HG02642 (cell line): ENCODE data around the gene SAMHD1.
"Not testable (repeated sequence)": the region's sequence is repeated elsewhere in the genome, so short reads cannot be mapped to it uniquely, and the experiment has no call there.

Source experiments
- ATAC-seq: cut with Tn5 transposase; IDR thresholded peaks from one replicate; pipeline ENCODE4 v1.9.1; 2021; ENCODE audit warnings: mild to moderate bottlenecking; ENCODE audit not compliant: unreplicated experiment, poor library complexity

SAMHD1 gene

GRCh38 chr20:36875702-36876472, 75.6 kb downstream of the SAMHD1 start, which contains the start of gene TLDC2:
Gene TLDC2, plus strand, starts transcription at chr20:36876138. Its CDS starts 37 bp downstream, at chr20:36876175.
- ATAC-seq = no peak

- not testable (repeated sequence) for ATAC-seq
Measured at GRCh38 chr20:36875093-36875492, 76.4 kb downstream of the SAMHD1 start.

- ATAC-seq = no peak
Measured at GRCh38 chr20:36873498-36874189, 77.9 kb downstream of the SAMHD1 start.

GRCh38 chr20:36872852-36873251, 78.7 kb downstream of the SAMHD1 start:
- ATAC-seq = no peak

GRCh38 chr20:36871640-36872570, 79.6 kb downstream of the SAMHD1 start:
- ATAC-seq = no peak

- ATAC-seq = no peak
Measured at GRCh38 chr20:36866681-36867495, 84.6 kb downstream of the SAMHD1 start.

- no peak for ATAC-seq
Measured at GRCh38 chr20:36866164-36866563, 85.3 kb downstream of the SAMHD1 start.

- ATAC-seq = no peak
Measured at GRCh38 chr20:36865861-36866149, 85.7 kb downstream of the SAMHD1 start.

GRCh38 chr20:36865076-36865860, 86.2 kb downstream of the SAMHD1 start:
- ATAC-seq = no peak

GRCh38 chr20:36862857-36863668, 88.4 kb downstream of the SAMHD1 start:
- peak; percentile 54 for ATAC-seq

- no peak for ATAC-seq
Measured at GRCh38 chr20:36861875-36862801, 89.4 kb downstream of the SAMHD1 start.

- no peak for ATAC-seq
Measured at GRCh38 chr20:36861625-36861874, 90.0 kb downstream of the SAMHD1 start.

- ATAC-seq = no peak
Measured at GRCh38 chr20:36860811-36861624, 90.5 kb downstream of the SAMHD1 start.

- ATAC-seq = no peak
Measured at GRCh38 chr20:36860339-36860738, 91.2 kb downstream of the SAMHD1 start.

- ATAC-seq = no peak
Measured at GRCh38 chr20:36859700-36860330, 91.7 kb downstream of the SAMHD1 start.

GRCh38 chr20:36859282-36859555, 92.3 kb downstream of the SAMHD1 start:
- ATAC-seq = no peak
